ENCODE data around the gene ANKS1B.

Gene ANKS1B

GRCh38 chr12:99026332-99027054 lies 958.2 kb downstream of the ANKS1B start:
- in situ Hi-C loops (cut with MboI; ENCODE audit: low sequenced_read_pairs, unreplicated experiment): loop anchor here (25.0 kb wide), 2 partner anchors 361 to 586 kb away; no protein-coding TSS in a partner anchor
- TF ChIP-seq CTCF (IDR thresholded peaks at IDR 0.05; ENCODE audit: borderline replicate concordance, control extremely low read depth, extremely low read depth, insufficient read depth, missing control alignments): no peak
- no peak for DNase-seq (ENCODE audit: low spot score)

GRCh38 chr12:99024870-99025269 lies 959.9 kb downstream of the ANKS1B start:
- DNase-seq (ENCODE audit: low spot score): no peak
- in situ Hi-C loops (cut with MboI; ENCODE audit: low sequenced_read_pairs, unreplicated experiment): loop anchor here (25.0 kb wide), 2 partner anchors 362 to 587 kb away; no protein-coding TSS in a partner anchor
- no peak for TF ChIP-seq CTCF (IDR thresholded peaks at IDR 0.05; ENCODE audit: borderline replicate concordance, control extremely low read depth, extremely low read depth, insufficient read depth, missing control alignments)

DNA sequence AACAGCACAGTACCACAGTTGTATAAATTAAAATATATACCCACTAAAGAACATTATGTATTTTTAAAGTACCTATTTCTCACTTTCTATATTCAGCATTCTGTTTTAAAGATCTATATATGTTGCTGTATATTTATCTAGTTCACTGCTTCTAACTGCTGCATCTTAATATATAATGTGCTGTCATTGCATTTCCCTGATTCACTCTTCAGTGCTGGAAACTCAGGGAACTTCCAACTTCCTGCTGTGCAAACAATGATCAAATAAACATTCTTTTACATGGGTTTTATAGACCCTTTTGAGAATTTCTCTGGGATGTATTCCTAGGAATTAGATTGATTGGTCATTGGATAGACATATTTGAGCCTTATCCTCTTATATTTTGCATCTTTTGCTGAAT lies 960.5 kb downstream of the ANKS1B start:
- in situ Hi-C loops (cut with MboI; ENCODE audit: low sequenced_read_pairs, unreplicated experiment): no loop called here
- TF ChIP-seq CTCF (IDR thresholded peaks at IDR 0.05; ENCODE audit: borderline replicate concordance, control extremely low read depth, extremely low read depth, insufficient read depth, missing control alignments): no peak
- no peak for DNase-seq (ENCODE audit: low spot score)

- in situ Hi-C loops (cut with MboI; ENCODE audit: low sequenced_read_pairs, unreplicated experiment): no loop called here
- DNase-seq (ENCODE audit: low spot score): no peak
- TF ChIP-seq CTCF (IDR thresholded peaks at IDR 0.05; ENCODE audit: borderline replicate concordance, control extremely low read depth, extremely low read depth, insufficient read depth, missing control alignments): no peak
Measured at GRCh38 chr12:99020871-99021270, 963.9 kb downstream of the ANKS1B start.

DNA sequence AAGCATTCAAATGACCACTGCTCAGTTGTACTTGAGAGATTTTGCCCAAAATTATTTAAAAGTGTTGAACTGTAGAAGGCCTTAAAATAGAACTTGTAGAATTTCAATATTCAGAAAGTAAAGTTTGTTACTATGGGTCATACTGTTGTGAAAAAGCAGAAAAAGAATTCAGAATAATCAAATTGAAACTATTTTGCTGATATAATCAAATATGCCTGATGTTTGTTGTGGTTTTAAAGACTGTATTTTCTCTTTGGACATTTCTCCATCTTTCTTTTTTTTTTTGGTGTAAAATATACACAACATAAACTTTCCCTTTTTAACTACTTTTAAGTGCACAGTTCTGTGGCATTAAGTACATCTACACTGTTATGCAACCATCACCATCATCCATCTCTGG lies 964.9 kb downstream of the ANKS1B start:
- no peak for TF ChIP-seq CTCF (IDR thresholded peaks at IDR 0.05; ENCODE audit: borderline replicate concordance, control extremely low read depth, extremely low read depth, insufficient read depth, missing control alignments)
- no peak for DNase-seq (ENCODE audit: low spot score)
- in situ Hi-C loops (cut with MboI; ENCODE audit: low sequenced_read_pairs, unreplicated experiment): no loop called here

DNA sequence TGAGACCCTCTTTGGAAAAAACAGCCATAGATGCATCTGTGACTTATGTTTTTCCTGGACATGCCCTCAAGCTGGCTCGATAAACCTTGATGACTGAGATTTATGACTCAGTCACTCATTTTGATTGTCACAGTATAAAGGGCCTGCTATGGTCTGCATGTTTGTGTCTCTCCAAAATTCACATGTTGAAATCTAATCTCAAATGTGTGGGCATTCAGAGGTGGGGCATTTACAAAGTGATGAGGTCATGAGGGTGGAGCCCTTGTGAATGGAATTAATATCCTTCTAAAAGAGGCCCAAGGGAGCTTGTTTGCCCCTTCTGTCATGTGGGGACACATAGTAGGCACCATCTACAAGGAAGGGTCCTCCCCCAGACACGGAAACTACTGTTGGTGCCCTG lies 966.8 kb downstream of the ANKS1B start:
- DNase-seq (ENCODE audit: low spot score): no peak
- TF ChIP-seq CTCF (IDR thresholded peaks at IDR 0.05; ENCODE audit: borderline replicate concordance, control extremely low read depth, extremely low read depth, insufficient read depth, missing control alignments): no peak
- in situ Hi-C loops (cut with MboI; ENCODE audit: low sequenced_read_pairs, unreplicated experiment): no loop called here

Data from GM13976 (cell line).